Inferior parietal cortex (tissue), 1 donor: Measurements from ENCODE around the gene DNASE1L3.

Source experiments
- DNase-seq: peaks from one replicate; pipeline ENCODE4 v3.0.0-alpha.2; 2016; ENCODE audit errors: extremely low spot score

DNASE1L3 gene

GRCh38 chr3:58179235-58180098 is 31.3 kb downstream of the DNASE1L3 start:
- no peak for DNase-seq

- DNase-seq = no peak
Observed at GRCh38 chr3:58178528-58179234, 32.1 kb downstream of the DNASE1L3 start.

GRCh38 chr3:58177747-58178527 is 32.8 kb downstream of the DNASE1L3 start:
- peak; percentile 85 for DNase-seq

GRCh38 chr3:58176827-58177489 is 33.8 kb downstream of the DNASE1L3 start:
- no peak for DNase-seq

GRCh38 chr3:58176185-58176530 is 34.6 kb downstream of the DNASE1L3 start:
- DNase-seq = no peak

GRCh38 chr3:58175437-58176184 is 35.2 kb downstream of the DNASE1L3 start:
- no peak for DNase-seq

GRCh38 chr3:58175187-58175436 is 35.7 kb downstream of the DNASE1L3 start:
- no peak for DNase-seq

GRCh38 chr3:58173669-58174398 is 36.9 kb downstream of the DNASE1L3 start:
- no peak for DNase-seq

- DNase-seq = no peak
Observed at GRCh38 chr3:58173029-58173668, 37.6 kb downstream of the DNASE1L3 start.

GRCh38 chr3:58171126-58171525 is 39.6 kb downstream of the DNASE1L3 start:
- DNase-seq = no peak

- no peak for DNase-seq
Observed at GRCh38 chr3:58170376-58170775, 40.4 kb downstream of the DNASE1L3 start.

- no peak for DNase-seq
Observed at GRCh38 chr3:58169371-58169770, 41.4 kb downstream of the DNASE1L3 start.

GRCh38 chr3:58168498-58168897 is 42.3 kb downstream of the DNASE1L3 start:
- no peak for DNase-seq

GRCh38 chr3:58167431-58168351 is 43.1 kb downstream of the DNASE1L3 start:
- peak; percentile 72 for DNase-seq

- no peak for DNase-seq
Observed at GRCh38 chr3:58164906-58165821, 45.6 kb downstream of the DNASE1L3 start.

GRCh38 chr3:58164199-58164879 is 46.4 kb downstream of the DNASE1L3 start:
- DNase-seq = no peak

GRCh38 chr3:58163234-58163633 is 47.5 kb downstream of the DNASE1L3 start:
- DNase-seq = no peak
